Rectal smooth muscle tissue (tissue), 1 donor: ENCODE results near the gene MFGE8.

Source experiments
- H3K27ac ChIP-seq: one replicate; pipeline ENCODE4 v1.7.0; 2013; ENCODE audit warnings: low read depth, low read length, inconsistent platforms
- H3K27me3 ChIP-seq: one replicate; pipeline ENCODE4 v1.7.0; 2013; ENCODE audit warnings: low read length; ENCODE audit not compliant: control insufficient read depth, insufficient read depth
- H3K36me3 ChIP-seq: one replicate; pipeline ENCODE4 v1.7.0; 2013; ENCODE audit warnings: low read length; ENCODE audit not compliant: control insufficient read depth, insufficient read depth
- H3K4me1 ChIP-seq: one replicate; pipeline ENCODE4 v1.7.0; 2013; ENCODE audit warnings: low read length; ENCODE audit not compliant: control insufficient read depth, insufficient read depth
- H3K4me3 ChIP-seq: one replicate; pipeline ENCODE4 v1.7.0; 2013; ENCODE audit warnings: low read length
- H3K9ac ChIP-seq: one replicate; pipeline ENCODE4 v1.7.0; 2013; ENCODE audit warnings: low read length

MFGE8 gene

GRCh38 chr15:88849376-88850072 lies 63.7 kb downstream of the MFGE8 start:
- Histone ChIP-seq H3K9ac (no peak overlapping the region), H3K4me1 (no peaks in the 10 kb centered on the region), H3K4me3 (no peak overlapping the region), H3K27me3 (peaks cover 3% of the 10 kb centered on the region), H3K36me3 (no peaks in the 10 kb centered on the region), H3K27ac (no peak overlapping the region)
